GM21737 (cell line): ENCODE data around the gene CCL1.
"Not testable (repeated sequence)": the region's sequence is repeated elsewhere in the genome, so short reads cannot be mapped to it uniquely, and the experiment has no call there.

Experiments
- ATAC-seq: cut with Tn5 transposase; IDR thresholded peaks from one replicate; pipeline ENCODE4 v1.9.1; 2021; ENCODE audit warnings: mild to moderate bottlenecking, moderate library complexity; ENCODE audit not compliant: unreplicated experiment

Gene CCL1

GRCh38 chr17:34361478-34362061, 1.5 kb downstream of the CCL1 start:
- ATAC-seq: peak; percentile 76

DNA sequence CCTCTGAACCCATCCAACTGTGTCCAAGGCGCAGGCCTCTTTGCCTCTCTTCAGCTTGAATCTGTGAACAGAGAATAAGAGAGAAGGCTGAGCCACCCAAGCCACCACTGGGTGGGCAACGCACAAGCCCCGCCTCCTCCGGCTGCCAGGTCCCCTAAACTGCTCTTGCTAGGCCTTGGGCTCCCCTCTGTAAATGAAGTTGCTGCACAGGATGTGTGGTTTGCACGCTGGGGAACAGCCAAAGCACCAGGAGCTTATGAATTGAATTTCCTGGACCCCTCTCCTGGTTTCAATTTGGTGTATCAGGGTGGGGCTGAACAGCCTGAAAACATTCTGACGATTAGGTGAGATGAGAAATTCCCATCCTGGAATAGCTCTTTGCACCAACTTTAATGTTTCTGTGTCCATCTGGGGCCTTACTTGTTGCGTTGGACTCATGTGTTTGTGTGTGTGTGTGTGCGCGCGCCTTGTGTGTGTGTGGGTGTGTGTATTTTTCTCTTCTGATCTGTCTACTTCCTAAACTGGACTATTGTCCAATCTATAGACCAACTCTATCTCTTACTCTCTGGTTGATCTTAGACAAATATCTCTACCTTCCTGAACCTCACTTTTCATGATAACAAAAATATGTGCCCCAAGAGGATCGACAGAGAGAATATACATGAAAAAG, 2.3 kb downstream of the CCL1 start:
- no peak for ATAC-seq

GRCh38 chr17:34358631-34359030, 4.4 kb downstream of the CCL1 start:
- ATAC-seq: no peak

- no peak for ATAC-seq
These were observed 5.6 kb downstream of the CCL1 start for GRCh38 chr17:34357398-34357797.

DNA sequence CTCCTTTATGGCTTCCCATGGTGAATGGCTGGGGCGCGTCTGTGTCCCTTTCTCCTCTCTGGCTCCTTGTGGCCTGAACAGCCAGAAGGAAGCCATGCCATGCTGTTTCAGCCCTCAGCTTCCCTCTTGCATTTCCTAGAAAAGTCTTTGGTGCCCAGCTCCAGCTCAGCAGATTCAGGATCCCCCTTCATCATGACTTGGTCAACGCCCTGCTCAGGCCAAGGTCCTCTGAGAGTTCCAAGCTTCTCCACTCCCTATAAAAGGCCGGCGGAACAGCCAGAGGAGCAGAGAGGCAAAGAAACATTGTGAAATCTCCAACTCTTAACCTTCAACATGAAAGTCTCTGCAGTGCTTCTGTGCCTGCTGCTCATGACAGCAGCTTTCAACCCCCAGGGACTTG, 6.8 kb downstream of the CCL1 start, which contains the start of gene CCL13:
TSS of gene CCL13 (plus strand) at position 287 of the 400 bp plus-strand sequence. CDS start at position 334, 47 bp downstream.
- ATAC-seq: no peak

GRCh38 chr17:34354637-34355036, 8.4 kb downstream of the CCL1 start:
- no peak for ATAC-seq

DNA sequence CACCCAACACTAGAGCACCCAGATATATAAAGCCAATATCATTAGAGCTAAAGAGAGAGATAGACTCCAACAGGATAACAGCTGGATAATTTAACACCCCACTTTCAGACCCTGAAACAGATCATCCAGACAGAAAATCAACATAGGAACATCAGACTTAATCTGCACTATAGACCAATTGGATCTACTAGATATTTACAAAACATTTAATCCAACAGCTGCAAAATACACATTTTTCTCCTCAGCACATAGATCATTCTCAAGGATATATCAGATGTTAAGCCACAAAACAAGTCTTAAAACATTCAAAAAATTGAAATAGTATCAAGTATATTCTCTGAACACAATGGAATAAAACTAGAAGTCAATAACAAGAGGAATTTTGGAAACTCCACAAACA, 10.8 kb downstream of the CCL1 start:
- ATAC-seq: no peak

DNA sequence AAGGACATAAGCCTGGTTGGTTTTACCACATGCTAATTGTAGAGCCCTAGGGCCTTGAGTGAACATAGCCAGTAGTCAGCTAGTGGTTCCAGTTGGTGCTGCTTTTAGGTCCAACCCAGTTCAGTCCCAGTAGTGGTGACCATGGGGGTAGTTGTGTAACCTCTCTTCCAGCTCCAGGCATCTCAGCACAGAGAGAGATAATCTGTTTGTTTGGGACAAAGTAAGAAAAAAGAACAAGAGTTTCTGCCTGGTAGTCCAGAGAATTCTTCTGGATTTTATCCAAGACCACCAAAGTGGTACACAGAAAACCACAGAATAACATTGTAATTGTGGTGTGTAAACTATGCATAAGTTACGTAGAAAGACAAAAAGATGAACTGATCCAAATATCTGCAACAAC, 11.9 kb downstream of the CCL1 start:
- no peak for ATAC-seq

GRCh38 chr17:34349751-34350150, 13.3 kb downstream of the CCL1 start:
- ATAC-seq: no peak

DNA sequence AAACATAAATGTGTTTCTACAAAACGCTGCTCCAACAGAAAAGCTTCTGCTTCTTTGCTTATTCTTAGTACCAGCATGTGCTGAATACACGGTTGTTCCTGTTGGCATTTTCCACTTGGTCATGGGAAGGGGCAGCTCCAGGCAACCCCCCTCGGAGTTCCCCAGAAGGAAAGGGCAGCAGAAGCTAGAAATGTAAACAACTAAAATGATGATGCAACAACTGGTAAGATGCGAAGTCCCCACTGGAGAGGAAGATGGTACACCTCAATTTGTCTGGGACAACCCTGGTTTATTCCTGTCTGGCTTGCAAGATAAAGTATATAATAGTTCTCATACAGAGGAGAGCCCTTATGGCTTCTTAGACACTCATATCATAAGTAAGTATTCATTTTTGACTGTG, 16.0 kb downstream of the CCL1 start:
- ATAC-seq: no peak

GRCh38 chr17:34341916-34342315, 21.1 kb downstream of the CCL1 start:
- ATAC-seq: no peak

GRCh38 chr17:34339138-34339770, 23.8 kb downstream of the CCL1 start:
- no peak for ATAC-seq

GRCh38 chr17:34337701-34338100, 25.3 kb downstream of the CCL1 start:
- ATAC-seq: no peak

GRCh38 chr17:34327580-34327979, 35.5 kb downstream of the CCL1 start:
- ATAC-seq: not testable (repeated sequence)

DNA sequence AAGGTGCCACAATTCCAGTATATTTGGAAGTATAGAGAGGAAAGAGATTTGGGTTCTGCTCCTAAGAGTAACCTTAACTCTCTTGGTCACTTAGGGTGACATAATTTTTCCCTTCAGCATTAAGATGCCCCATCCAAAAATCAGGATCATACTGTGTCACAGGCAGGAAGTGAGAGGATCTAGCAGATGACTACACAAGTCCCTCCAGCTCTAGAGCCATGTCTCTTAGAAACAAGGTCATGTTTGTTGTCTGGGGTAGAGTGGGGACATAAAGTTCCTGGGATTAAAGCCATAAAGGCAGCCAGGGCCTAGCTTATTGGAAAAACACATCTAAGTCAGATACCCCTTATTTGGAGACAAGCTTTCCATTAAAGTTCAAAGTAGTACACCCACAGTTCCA, 41.1 kb downstream of the CCL1 start:
- ATAC-seq: no peak

GRCh38 chr17:34319039-34319483, 44.0 kb downstream of the CCL1 start, which contains the start of gene CCL8:
TSS of gene CCL8 (plus strand) at chr17:34319435. CDS start at chr17:34319502, 67 bp downstream.
- ATAC-seq: no peak

GRCh38 chr17:34318474-34318873, 44.6 kb downstream of the CCL1 start:
- no peak for ATAC-seq

GRCh38 chr17:34314279-34314678, 48.8 kb downstream of the CCL1 start:
- no peak for ATAC-seq

GRCh38 chr17:34313164-34313563, 49.9 kb downstream of the CCL1 start:
- ATAC-seq: no peak

GRCh38 chr17:34312080-34312479, 51.0 kb downstream of the CCL1 start:
- ATAC-seq: no peak

DNA sequence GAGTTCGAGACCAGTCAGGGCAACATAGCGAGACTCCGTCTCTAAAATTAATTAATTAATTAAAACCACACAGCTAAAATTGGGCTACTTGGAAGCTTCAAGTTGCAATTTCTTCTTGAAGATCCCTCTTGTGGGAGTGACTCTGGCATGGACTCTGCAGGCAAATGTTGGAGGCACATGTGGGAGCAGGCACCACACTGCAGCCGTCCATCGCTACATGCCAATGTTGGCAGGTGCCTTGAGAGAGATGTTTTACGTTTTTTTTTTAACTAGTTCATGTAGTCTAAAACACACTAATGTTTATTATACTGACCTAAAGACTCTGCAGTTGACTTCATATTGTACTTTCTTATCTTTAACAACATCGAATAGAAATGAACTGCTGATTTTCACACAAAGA, 51.7 kb downstream of the CCL1 start:
- no peak for ATAC-seq
